ENCODE measurements around the gene FTCDNL1. TPM values are rescaled to one million over a fixed set of nuclear protein-coding genes. Genes with fewer than 3 reads are reported as not detected.

Gene FTCDNL1
- total RNA-seq, 1 donor from 2014 or later: 1.3 TPM

DNA sequence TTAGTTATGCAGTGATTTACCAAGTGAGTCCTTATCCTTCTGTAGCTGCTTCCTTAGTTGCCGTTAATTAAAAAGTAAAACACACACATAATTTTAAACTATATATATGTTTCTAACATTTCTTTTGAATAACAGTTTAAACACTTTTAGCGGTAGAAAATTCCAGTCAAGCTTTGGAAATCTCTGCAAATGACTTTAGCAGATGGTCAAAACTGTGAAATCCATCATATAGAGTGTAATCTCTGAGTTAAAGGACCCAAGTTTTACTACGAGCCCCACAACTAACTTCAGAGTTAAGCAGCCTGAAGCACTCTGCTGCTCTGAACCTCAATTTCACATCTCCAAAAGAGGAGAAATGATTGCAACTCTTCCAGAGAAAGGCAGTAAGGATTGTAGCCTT, 96.2 kb downstream of the FTCDNL1 start:
- peaks cover 6% of the 10 kb centered on the region for H3K4me1 Mint-ChIP-seq (ENCODE audit: unreplicated experiment)
- no peaks in the 10 kb centered on the region for H3K9me3 Mint-ChIP-seq
- H3K27ac Mint-ChIP-seq: no peak overlapping the region
- H3K27me3 Mint-ChIP-seq: peaks cover 20% of the 10 kb centered on the region
- H3K36me3 Mint-ChIP-seq: no peaks in the 10 kb centered on the region
- DNase-seq (ENCODE audit: extremely low spot score, unreplicated experiment): no peak
- TF ChIP-seq, protein P1, sequence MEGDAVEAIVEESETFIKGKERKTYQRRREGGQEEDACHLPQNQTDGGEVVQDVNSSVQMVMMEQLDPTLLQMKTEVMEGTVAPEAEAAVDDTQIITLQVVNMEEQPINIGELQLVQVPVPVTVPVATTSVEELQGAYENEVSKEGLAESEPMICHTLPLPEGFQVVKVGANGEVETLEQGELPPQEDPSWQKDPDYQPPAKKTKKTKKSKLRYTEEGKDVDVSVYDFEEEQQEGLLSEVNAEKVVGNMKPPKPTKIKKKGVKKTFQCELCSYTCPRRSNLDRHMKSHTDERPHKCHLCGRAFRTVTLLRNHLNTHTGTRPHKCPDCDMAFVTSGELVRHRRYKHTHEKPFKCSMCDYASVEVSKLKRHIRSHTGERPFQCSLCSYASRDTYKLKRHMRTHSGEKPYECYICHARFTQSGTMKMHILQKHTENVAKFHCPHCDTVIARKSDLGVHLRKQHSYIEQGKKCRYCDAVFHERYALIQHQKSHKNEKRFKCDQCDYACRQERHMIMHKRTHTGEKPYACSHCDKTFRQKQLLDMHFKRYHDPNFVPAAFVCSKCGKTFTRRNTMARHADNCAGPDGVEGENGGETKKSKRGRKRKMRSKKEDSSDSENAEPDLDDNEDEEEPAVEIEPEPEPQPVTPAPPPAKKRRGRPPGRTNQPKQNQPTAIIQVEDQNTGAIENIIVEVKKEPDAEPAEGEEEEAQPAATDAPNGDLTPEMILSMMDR (conservative IDR thresholded peaks at IDR 0.05): no peak
- no peak overlapping the region for H3K4me3 Mint-ChIP-seq

DNA sequence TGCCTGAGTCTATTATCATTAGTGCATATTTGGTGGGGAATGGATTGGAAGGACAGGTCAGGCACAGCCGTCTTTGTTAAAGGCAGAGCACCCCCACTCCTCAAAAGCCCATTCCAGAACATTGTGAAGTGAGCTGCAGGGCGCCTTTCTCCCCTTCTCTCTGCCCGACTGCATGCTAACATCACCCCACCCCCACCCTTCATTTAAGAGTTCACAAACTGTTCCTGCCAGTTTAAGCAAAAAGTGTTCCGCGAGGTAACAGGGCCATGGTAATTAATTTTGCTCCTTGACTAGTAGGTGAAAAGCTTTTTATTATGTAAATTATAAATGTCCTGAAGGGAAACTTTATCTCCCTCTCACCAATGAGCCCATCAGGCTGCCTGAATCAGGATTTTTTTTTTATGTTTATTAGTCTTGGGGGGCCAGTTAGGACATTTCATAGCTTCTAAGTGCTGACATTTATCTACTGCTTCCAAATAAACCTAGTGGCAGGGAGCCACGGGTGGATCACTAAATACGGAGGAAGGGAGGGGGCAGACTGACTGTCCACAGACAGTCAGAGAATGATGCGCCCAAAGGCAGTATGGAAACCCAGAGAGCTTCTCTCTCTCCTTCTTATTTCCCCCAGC, 99.4 kb downstream of the FTCDNL1 start:
- Mint-ChIP-seq H3K9me3 (no peaks in the 10 kb centered on the region), H3K27ac (no peak overlapping the region), H3K4me1 (ENCODE audit: unreplicated experiment) (peaks cover 15% of the 10 kb centered on the region), H3K27me3 (peaks cover 21% of the 10 kb centered on the region), H3K36me3 (no peaks in the 10 kb centered on the region), H3K4me3 (no peak overlapping the region)
- no peak for DNase-seq (ENCODE audit: extremely low spot score, unreplicated experiment)
- TF ChIP-seq, protein P1 (conservative IDR thresholded peaks at IDR 0.05): no peak

DNA sequence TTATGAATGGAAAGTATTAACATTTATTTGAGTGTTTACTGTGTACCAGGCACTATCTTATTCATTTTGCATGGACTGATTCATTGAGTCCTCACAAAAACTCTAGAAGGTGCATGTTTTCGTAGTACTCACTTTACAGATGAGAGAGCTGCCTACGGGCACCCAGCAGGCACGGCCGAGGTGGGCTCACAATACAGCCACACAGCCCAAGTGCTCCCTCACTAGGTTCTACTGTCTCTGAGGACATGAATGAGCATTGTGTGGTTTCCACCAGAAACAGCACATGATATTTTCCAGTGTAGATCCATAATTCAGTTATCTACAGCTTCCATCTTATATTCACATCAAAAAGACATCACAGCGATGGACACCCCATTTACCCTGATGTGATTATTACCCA, 101.4 kb downstream of the FTCDNL1 start:
- Mint-ChIP-seq H3K4me3 (no peak overlapping the region), H3K9me3 (no peaks in the 10 kb centered on the region), H3K36me3 (no peaks in the 10 kb centered on the region), H3K27ac (no peak overlapping the region), H3K4me1 (ENCODE audit: unreplicated experiment) (peaks cover 19% of the 10 kb centered on the region), H3K27me3 (peaks cover 18% of the 10 kb centered on the region)
- no peak for DNase-seq (ENCODE audit: extremely low spot score, unreplicated experiment)
- TF ChIP-seq, protein P1 (conservative IDR thresholded peaks at IDR 0.05): no peak

DNA sequence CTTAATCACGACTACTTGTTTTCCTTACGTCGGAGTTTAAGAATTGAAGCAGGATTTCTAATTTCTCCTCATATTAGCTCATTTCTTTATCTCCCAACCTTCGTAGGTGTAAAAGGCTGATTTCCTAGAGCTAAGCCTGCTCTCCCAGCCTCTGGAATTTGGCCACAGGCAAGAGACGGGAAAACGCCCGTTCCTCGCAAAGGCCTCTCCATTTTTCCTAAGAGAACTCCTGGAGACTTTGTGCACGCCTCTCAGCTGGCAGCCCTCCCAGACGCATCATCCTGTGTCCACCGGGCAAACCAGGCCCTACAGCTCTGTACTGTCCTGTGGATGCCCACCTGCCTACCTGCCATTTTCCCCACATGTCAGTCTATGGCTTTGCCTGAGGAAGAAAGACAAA, 106.3 kb downstream of the FTCDNL1 start:
- Mint-ChIP-seq H3K9me3 (no peaks in the 10 kb centered on the region), H3K4me1 (ENCODE audit: unreplicated experiment) (peaks cover 22% of the 10 kb centered on the region), H3K27me3 (peaks cover 37% of the 10 kb centered on the region), H3K36me3 (no peaks in the 10 kb centered on the region), H3K4me3 (no peak overlapping the region), H3K27ac (no peak overlapping the region)
- TF ChIP-seq, protein P1 (conservative IDR thresholded peaks at IDR 0.05): no peak
- no peak for DNase-seq (ENCODE audit: extremely low spot score, unreplicated experiment)

DNA sequence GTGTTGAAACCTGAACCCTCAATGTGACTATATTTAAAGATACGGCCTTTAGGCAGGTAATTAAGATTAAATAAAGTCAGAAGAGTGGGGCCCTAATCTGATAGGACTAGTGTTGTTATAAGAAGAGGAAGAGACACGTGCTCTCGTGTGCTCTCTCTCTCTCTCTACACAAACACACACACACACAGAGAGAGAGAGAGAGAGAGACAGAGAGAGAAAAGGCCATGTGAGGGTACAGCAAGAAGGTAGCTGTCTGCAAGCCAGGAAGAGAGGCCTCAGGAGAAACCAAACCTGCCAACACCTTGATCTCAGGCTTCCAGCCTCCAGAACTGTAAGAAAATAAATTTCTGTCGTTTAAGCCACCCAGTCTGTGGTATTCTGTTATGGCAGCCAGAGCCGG, 106.7 kb downstream of the FTCDNL1 start:
- Mint-ChIP-seq H3K4me3 (no peak overlapping the region), H3K4me1 (ENCODE audit: unreplicated experiment) (peaks cover 27% of the 10 kb centered on the region), H3K36me3 (no peaks in the 10 kb centered on the region), H3K27ac (no peak overlapping the region), H3K9me3 (no peaks in the 10 kb centered on the region), H3K27me3 (peaks cover 39% of the 10 kb centered on the region)
- TF ChIP-seq, protein P1 (conservative IDR thresholded peaks at IDR 0.05): no peak
- no peak for DNase-seq (ENCODE audit: extremely low spot score, unreplicated experiment)

Measured in type B pancreatic cell (in vitro differentiated cells).